ENCODE data around the gene POP7. TPM values are rescaled to one million over a fixed set of nuclear protein-coding genes. Genes with fewer than 3 reads are reported as not detected.

The POP7 gene
- total RNA-seq, 1 experiment from 2014 or later = 79.2 TPM

- no peak overlapping the region for H3K27ac Mint-ChIP-seq
- peaks cover 14% of the 10 kb centered on the region for H3K36me3 Mint-ChIP-seq
- 0 out of 2 replicates have a peak, but pooled peaks have one; percentile 24 for TF ChIP-seq MLX (CRISPR knock-in tag; IDR thresholded peaks at IDR 0.05)
- TF ChIP-seq ATF1 (CRISPR knock-in tag; IDR thresholded peaks at IDR 0.05) = 0 out of 2 replicates have a peak, but pooled peaks have one; percentile 20
- TF ChIP-seq JUN (CRISPR knock-in tag; IDR thresholded peaks at IDR 0.05) = no peak
- TF ChIP-seq ZMAT4 (CRISPR knock-in tag; IDR thresholded peaks at IDR 0.05) = no peak
- no peak overlapping the region; the same call in 1 of the 2 replicates for H3K4me3 Mint-ChIP-seq
- ATAC-seq = no peak
- POLR2A ChIA-PET = interaction anchor here (0.6 to 2.0 kb wide), 5 partner anchors 11 to 175 kb away, joined by 3 to 9 read pairs (median 3); partner anchors contain the start of genes POP7 and SLC12A9
- no peaks in the 10 kb centered on the region for H3K9me3 Mint-ChIP-seq
- H3K4me1 Mint-ChIP-seq = peaks cover 11% of the 10 kb centered on the region
- no peak for DNase-seq (ENCODE audit: low spot score)
- CTCF ChIA-PET = interaction anchor here (0.9 to 4.1 kb wide), 7 partner anchors 13 to 65 kb away, joined by 3 to 18 read pairs (median 5); partner anchors contain the start of gene MOSPD3
- peaks cover 6% of the 10 kb centered on the region for H3K27me3 Mint-ChIP-seq (ENCODE audit: low read depth)
These were observed 28.3 kb upstream of the POP7 start for GRCh38 chr7:100677308-100678267.

GRCh38 chr7:100678291-100678984 lies 27.5 kb upstream of the POP7 start:
- ATAC-seq (no peak), DNase-seq (ENCODE audit: low spot score) (no peak)
- Mint-ChIP-seq H3K36me3 (peaks cover 17% of the 10 kb centered on the region), H3K9me3 (no peaks in the 10 kb centered on the region), H3K4me1 (peaks cover 11% of the 10 kb centered on the region), H3K27ac (peak overlapping the region; percentile 66), H3K27me3 (ENCODE audit: low read depth) (no peaks in the 10 kb centered on the region), H3K4me3 (no peak overlapping the region; the same call in 1 of the 2 replicates)
- TF ChIP-seq E2F1 (CRISPR knock-in tag; IDR thresholded peaks at IDR 0.05) (no peak), ZNF416 (CRISPR knock-in tag; IDR thresholded peaks at IDR 0.05) (0 out of 2 replicates have a peak, but pooled peaks have one; percentile 28), ZNF532 (CRISPR knock-in tag; IDR thresholded peaks at IDR 0.05; ENCODE audit: borderline replicate concordance) (0 out of 2 replicates have a peak, but pooled peaks have one; percentile 14), CREB1 (CRISPR knock-in tag; IDR thresholded peaks at IDR 0.05) (no peak), NFATC4 (CRISPR knock-in tag; IDR thresholded peaks at IDR 0.05) (0 out of 2 replicates have a peak, but pooled peaks have one; percentile 63), IRF2 (CRISPR knock-in tag; IDR thresholded peaks at IDR 0.05; ENCODE audit: borderline replicate concordance, low read depth) (no peak)
- TF ChIP-seq, protein P1, sequence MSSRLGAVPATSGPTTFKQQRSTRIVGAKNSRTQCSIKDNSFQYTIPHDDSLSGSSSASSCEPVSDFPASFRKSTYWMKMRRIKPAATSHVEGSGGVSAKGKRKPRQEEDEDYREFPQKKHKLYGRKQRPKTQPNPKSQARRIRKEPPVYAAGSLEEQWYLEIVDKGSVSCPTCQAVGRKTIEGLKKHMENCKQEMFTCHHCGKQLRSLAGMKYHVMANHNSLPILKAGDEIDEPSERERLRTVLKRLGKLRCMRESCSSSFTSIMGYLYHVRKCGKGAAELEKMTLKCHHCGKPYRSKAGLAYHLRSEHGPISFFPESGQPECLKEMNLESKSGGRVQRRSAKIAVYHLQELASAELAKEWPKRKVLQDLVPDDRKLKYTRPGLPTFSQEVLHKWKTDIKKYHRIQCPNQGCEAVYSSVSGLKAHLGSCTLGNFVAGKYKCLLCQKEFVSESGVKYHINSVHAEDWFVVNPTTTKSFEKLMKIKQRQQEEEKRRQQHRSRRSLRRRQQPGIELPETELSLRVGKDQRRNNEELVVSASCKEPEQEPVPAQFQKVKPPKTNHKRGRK (CRISPR knock-in tag; IDR thresholded peaks at IDR 0.05; ENCODE audit: borderline replicate concordance) = no peak
- POLR2A ChIA-PET = interaction anchor here (0.6 to 2.0 kb wide), 3 partner anchors 27 to 174 kb away, joined by 3 to 9 read pairs (median 3); partner anchors contain the start of genes POP7 and SLC12A9
- CTCF ChIA-PET = interaction anchor here (1.2 to 2.9 kb wide), 6 partner anchors 12 to 66 kb away, joined by 5 to 15 read pairs (median 5); partner anchors contain the start of genes MOSPD3 and POP7

All from WTC11 (cell line).